Erythroblast (primary cell): Measurements from ENCODE around the gene CEACAM19.

Experiments used
- GATA1 ChIP-seq: IDR thresholded peaks from 2 replicates; pipeline ENCODE4 v1.6.1; 2011; ENCODE audit warnings: low read depth, mild to moderate bottlenecking, control low read depth, low read length, moderate library complexity
- POLR2A ChIP-seq: IDR thresholded peaks from 2 replicates; pipeline ENCODE4 v1.6.1; 2011; ENCODE audit warnings: mild to moderate bottlenecking, low read length

DNA sequence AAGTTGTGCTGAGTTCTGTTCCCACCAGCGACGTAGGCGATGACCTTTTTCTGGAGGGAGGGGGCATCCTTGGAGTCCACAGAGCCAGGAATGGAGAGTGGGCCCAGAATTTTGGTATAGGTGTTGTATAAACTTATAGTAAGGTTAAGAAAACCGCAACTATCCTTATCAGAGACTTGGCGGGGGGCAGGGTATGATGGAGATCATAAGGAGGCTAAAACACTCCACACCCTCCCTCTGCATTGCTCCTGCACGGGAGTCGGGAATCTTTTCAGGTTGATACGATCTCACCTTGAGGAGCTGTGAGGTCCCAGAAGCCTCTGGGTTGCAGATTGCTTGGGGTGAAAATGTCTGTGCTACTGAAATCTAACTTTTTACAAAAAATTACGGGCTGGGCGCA lies 6.3 kb upstream of the CEACAM19 start:
- TF ChIP-seq POLR2A (no peak), GATA1 (no peak)
